Gastroesophageal sphincter (tissue), 3 donors: ENCODE data around the gene PPP1R13B.

Experiments
- EP300 ChIP-seq: sonication (generic); formaldehyde crosslinking; IDR thresholded peaks from one replicate; pipeline ENCODE4 v1.6.1; 2017; ENCODE audit warnings: antibody characterized with exemption, mild to moderate bottlenecking
- TF ChIP-seq, protein P1 (sequence below), 4 experiments: fragments of 200-600 bp in 2 of 4; fragments of 450-650 bp in 2 of 4; sonication (generic) in 1 of 4; IDR thresholded peaks; one replicate each; pipeline ENCODE4 v1.5.1; 2017 to 2019; ENCODE audit warnings: antibody characterized with exemption in 4 of 4, mild to moderate bottlenecking in 2 of 4, moderate library complexity in 2 of 4

DNA sequence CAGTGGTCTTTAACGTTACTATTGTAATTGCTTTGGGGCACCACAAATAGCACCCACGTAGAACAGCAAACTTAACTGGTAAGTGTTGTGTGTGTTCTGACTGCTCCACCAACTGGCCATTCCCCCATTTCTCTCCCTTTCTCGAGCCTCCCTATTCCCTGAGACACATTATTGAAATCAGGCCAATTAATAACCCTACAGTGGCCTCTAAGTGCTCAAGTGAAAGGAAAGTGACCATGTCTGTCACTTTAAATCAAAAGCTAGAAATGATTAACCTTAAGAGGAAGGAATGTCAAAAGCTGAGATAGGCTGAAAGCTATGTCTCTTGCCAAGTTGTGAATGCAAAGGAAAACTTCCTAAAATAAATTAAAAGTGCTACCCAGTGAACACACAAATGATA is 22.3 kb downstream of the PPP1R13B start:
- TF ChIP-seq EP300 = no peak
- TF ChIP-seq, protein P1, sequence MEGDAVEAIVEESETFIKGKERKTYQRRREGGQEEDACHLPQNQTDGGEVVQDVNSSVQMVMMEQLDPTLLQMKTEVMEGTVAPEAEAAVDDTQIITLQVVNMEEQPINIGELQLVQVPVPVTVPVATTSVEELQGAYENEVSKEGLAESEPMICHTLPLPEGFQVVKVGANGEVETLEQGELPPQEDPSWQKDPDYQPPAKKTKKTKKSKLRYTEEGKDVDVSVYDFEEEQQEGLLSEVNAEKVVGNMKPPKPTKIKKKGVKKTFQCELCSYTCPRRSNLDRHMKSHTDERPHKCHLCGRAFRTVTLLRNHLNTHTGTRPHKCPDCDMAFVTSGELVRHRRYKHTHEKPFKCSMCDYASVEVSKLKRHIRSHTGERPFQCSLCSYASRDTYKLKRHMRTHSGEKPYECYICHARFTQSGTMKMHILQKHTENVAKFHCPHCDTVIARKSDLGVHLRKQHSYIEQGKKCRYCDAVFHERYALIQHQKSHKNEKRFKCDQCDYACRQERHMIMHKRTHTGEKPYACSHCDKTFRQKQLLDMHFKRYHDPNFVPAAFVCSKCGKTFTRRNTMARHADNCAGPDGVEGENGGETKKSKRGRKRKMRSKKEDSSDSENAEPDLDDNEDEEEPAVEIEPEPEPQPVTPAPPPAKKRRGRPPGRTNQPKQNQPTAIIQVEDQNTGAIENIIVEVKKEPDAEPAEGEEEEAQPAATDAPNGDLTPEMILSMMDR (IDR thresholded peaks at IDR 0.05) = no peak
